Mesenchymal stem cell (in vitro differentiated cells and primary cell): Measurements from ENCODE around the gene HTT.

Experiments used
- DNase-seq: peaks from one replicate; pipeline ENCODE4 v3.0.0-alpha.2; 2013
- H2AFZ ChIP-seq: one replicate; pipeline ENCODE4 v1.6.1; 2013; ENCODE audit warnings: low read depth, mild to moderate bottlenecking, control low read depth, inconsistent platforms, low read length, moderate library complexity
- H2AK5ac ChIP-seq: 2 replicates; pipeline ENCODE4 v1.6.1; 2013; ENCODE audit warnings: low read length, moderate library complexity, mild to moderate bottlenecking, inconsistent platforms; ENCODE audit not compliant: severe bottlenecking
- H2BK120ac ChIP-seq: one replicate; pipeline ENCODE4 v1.6.1; 2013; ENCODE audit warnings: low read depth, mild to moderate bottlenecking, inconsistent platforms, low read length, moderate library complexity
- H2BK12ac ChIP-seq, 2 experiments: one replicate each; pipeline ENCODE4 v1.6.1; 2013; ENCODE audit warnings: inconsistent platforms in 2 of 2, low read length in 2 of 2, mild to moderate bottlenecking in 2 of 2, moderate library complexity in 2 of 2, control low read depth in 1 of 2
- H2BK15ac ChIP-seq: one replicate; pipeline ENCODE4 v1.6.1; 2013; ENCODE audit warnings: mild to moderate bottlenecking, low read depth, inconsistent platforms; ENCODE audit not compliant: poor library complexity, severe bottlenecking
- H2BK5ac ChIP-seq: 2 replicates; pipeline ENCODE4 v1.6.1; 2013; ENCODE audit warnings: low read depth, mild to moderate bottlenecking, low read length, control low read depth, inconsistent platforms; ENCODE audit not compliant: poor library complexity, severe bottlenecking
- H3K14ac ChIP-seq, 2 experiments: one replicate each; pipeline ENCODE4 v1.6.1; 2013; ENCODE audit warnings: inconsistent platforms in 2 of 2, low read length in 2 of 2, control low read depth in 1 of 2, mild to moderate bottlenecking in 1 of 2, moderate library complexity in 1 of 2
- H3K18ac ChIP-seq, 2 experiments: one replicate each; pipeline ENCODE4 v1.6.1; 2013; ENCODE audit warnings: inconsistent platforms in 2 of 2, low read length in 2 of 2, control low read depth in 1 of 2, low read depth in 1 of 2, mild to moderate bottlenecking in 1 of 2
- H3K23ac ChIP-seq, 2 experiments: one replicate each; pipeline ENCODE4 v1.6.1; 2013; ENCODE audit warnings: inconsistent platforms in 2 of 2, low read length in 2 of 2, mild to moderate bottlenecking in 2 of 2, moderate library complexity in 2 of 2, control low read depth in 1 of 2
- H3K27ac ChIP-seq: 2 replicates; pipeline ENCODE4 v1.5.1; 2013; ENCODE audit warnings: mild to moderate bottlenecking, moderate library complexity, low read length, control low read depth, inconsistent platforms; ENCODE audit not compliant: poor library complexity, severe bottlenecking
- H3K27me3 ChIP-seq, 2 experiments: 2 replicates each; pipeline versions ENCODE4 v1.6.1 to v1.7.0; 2013; ENCODE audit warnings: low read length in 2 of 2, mild to moderate bottlenecking in 2 of 2, moderate library complexity in 2 of 2, control low read depth in 1 of 2, inconsistent platforms in 1 of 2; ENCODE audit not compliant: control insufficient read depth in 1 of 2, insufficient read depth in 1 of 2
- H3K36me3 ChIP-seq, 2 experiments: 2 replicates each; pipeline versions ENCODE4 v1.6.1 to v1.7.0; 2013; ENCODE audit warnings: low read length in 2 of 2, control low read depth in 1 of 2, inconsistent platforms in 1 of 2, low read depth in 1 of 2, mild to moderate bottlenecking in 1 of 2; ENCODE audit not compliant: insufficient read depth in 2 of 2, control insufficient read depth in 1 of 2
- H3K4ac ChIP-seq, 2 experiments: one replicate each; pipeline ENCODE4 v1.6.1; 2013; ENCODE audit warnings: inconsistent platforms in 2 of 2, low read length in 2 of 2, mild to moderate bottlenecking in 2 of 2, moderate library complexity in 2 of 2, control low read depth in 1 of 2, low read depth in 1 of 2
- H3K4me1 ChIP-seq: 2 replicates; pipeline ENCODE4 v1.6.1; 2013; ENCODE audit warnings: low read depth, low read length, control low read depth; ENCODE audit not compliant: control insufficient read depth, insufficient read depth
- H3K4me2 ChIP-seq: 2 replicates; pipeline ENCODE4 v1.6.1; 2013; ENCODE audit warnings: low read length, mild to moderate bottlenecking, inconsistent platforms; ENCODE audit not compliant: poor library complexity, severe bottlenecking
- H3K4me3 ChIP-seq, 2 experiments: 2 replicates each; pipeline versions ENCODE4 v1.5.1 to v1.7.0; 2013; ENCODE audit warnings: low read length in 2 of 2, mild to moderate bottlenecking in 2 of 2, control low read depth in 1 of 2, low read depth in 1 of 2; ENCODE audit not compliant: insufficient read depth in 1 of 2
- H3K79me1 ChIP-seq: replicated peaks from 2 replicates; pipeline ENCODE4 v1.6.1; 2013; ENCODE audit warnings: mild to moderate bottlenecking, control low read depth, low read length, inconsistent platforms; ENCODE audit not compliant: poor library complexity, severe bottlenecking
- H3K9ac ChIP-seq: 2 replicates; pipeline ENCODE4 v1.7.0; 2013; ENCODE audit warnings: mild to moderate bottlenecking, low read length, moderate library complexity
- H3K9me3 ChIP-seq: 2 replicates; pipeline ENCODE4 v1.7.0; 2013; ENCODE audit warnings: mild to moderate bottlenecking, low read length; ENCODE audit not compliant: control insufficient read depth
- H4K8ac ChIP-seq: one replicate; pipeline ENCODE4 v1.6.1; 2013; ENCODE audit warnings: inconsistent platforms, mild to moderate bottlenecking, low read length, moderate library complexity
- H4K91ac ChIP-seq: one replicate; pipeline ENCODE4 v1.6.1; 2013; ENCODE audit warnings: mild to moderate bottlenecking, low read length, inconsistent platforms
- WGBS: methylation state at CpG from one replicate; pipeline ENCODE4 v1.1.7; 2013; ENCODE audit warnings: mixed read lengths; 5-methylcytosine and 5-hydroxymethylcytosine counted together

Gene HTT

DNA sequence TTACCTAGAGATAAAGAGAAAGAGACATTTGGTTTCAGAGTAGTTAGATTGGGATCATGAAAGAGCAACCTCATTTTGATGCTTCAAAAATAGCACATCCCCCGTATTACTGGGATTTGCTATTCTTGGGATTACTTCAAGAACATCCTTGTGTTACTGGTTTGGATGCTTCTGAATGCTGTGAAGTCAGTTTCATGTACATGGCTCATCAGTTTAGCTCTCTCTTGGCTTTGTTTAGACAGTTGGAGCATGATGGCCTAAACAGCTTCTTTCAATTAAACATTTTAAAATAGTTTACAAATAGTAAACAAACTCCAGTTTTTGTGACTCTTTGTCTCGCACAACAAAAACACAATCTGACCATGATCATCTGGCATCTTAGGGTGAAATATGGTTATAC is 23.9 kb downstream of the HTT start:
- no peak overlapping the region for H3K14ac ChIP-seq
- DNase-seq, result no peak
- H3K9me3 ChIP-seq, result no peaks in the 10 kb centered on the region
- no peak overlapping the region for H3K27ac ChIP-seq
- no peak overlapping the region for H2BK12ac ChIP-seq
- no peak overlapping the region for H3K18ac ChIP-seq
- H3K27me3 ChIP-seq, result no peaks in the 10 kb centered on the region
- H3K36me3 ChIP-seq, result peaks cover 37 to 57% of the 10 kb centered on the region in 2 experiments
- H3K9ac ChIP-seq, result peak overlapping the region; percentile 24
- no peak overlapping the region for H3K4ac ChIP-seq
- peaks cover 37% of the 10 kb centered on the region for H3K79me1 ChIP-seq
- no peak overlapping the region for H2BK5ac ChIP-seq
- 89% methylated on average over 1 of the region's 2 CpGs for WGBS
- no peak overlapping the region for H2BK15ac ChIP-seq
- no peak overlapping the region for H4K91ac ChIP-seq
- H2AK5ac ChIP-seq, result no peak overlapping the region
- H2BK120ac ChIP-seq, result no peak overlapping the region
- H3K23ac ChIP-seq, result no peak overlapping the region
- no peak overlapping the region for H3K4me3 ChIP-seq
- H2AFZ ChIP-seq, result no peak overlapping the region
- H4K8ac ChIP-seq, result no peak overlapping the region
- H3K4me2 ChIP-seq, result no peak overlapping the region
- H3K4me1 ChIP-seq, result no peaks in the 10 kb centered on the region

DNA sequence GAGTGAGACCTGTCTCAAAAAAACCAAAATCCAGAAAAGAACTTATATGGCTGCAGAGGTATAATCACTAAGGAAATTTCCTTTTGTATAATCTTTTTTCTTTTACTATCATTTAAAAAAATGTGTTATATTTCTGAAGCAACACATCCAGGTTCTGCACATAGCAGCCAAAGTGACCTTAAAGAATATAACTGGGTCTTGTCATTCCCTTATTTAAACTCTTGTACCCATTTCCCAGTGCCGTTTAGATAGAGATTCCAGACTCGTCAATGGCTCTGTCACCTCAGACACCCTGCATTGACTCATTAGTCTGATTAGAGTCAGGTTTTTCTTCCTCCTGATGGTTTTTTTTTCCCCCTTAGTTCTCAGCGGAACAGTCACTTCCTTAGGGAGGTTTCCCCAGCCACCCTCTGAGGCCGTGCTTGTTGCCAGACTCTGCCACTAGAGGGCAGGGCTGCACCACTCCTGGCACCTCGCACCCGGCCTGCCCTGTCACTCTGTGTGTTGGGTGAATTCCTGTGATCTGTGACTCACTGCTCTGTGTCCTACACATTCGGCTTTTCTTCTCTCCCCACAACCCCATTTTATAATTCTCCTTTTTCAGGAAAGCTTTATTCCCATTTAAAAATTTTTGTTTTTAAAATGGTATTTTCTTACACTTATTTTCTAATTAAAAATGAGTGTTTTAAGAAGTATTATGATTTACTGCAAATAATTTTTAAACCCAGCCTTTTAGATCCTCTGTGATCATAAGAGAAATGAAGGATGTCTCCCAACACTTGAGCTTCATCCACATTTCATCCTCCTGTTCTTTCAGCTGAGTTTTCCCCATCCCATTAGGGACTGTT is 32.1 kb downstream of the HTT start:
- H3K18ac ChIP-seq, result peak overlapping the region; percentile 59 to 67
- no peak overlapping the region for H4K8ac ChIP-seq
- WGBS, result 0% methylated on average over 6 of the region's 7 CpGs

DNA sequence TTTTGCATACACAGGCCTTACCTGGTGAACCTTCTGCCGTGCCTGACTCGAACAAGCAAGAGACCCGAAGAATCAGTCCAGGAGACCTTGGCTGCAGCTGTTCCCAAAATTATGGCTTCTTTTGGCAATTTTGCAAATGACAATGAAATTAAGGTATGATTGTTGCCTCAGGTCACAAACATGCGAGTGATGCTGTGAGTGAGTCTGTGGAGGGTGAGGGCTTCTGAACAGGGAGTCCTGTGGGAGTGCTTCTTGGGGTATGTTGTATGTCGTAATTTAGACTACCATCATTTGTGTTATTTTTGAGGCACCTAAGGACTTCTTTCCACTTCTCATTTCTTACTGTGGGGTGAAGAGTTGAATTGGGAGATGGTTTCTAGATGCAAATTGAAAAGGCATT is 32.8 kb downstream of the HTT start:
- peak overlapping the region; percentile 94 for H3K9ac ChIP-seq
- peak overlapping the region in 1 of 2 experiments; percentile 93 for H3K4ac ChIP-seq
- peaks cover 4% of the 10 kb centered on the region for H3K4me1 ChIP-seq
- no peak overlapping the region for H2BK5ac ChIP-seq
- peak; percentile 49 for DNase-seq
- H2AFZ ChIP-seq, result no peak overlapping the region
- peak overlapping the region; percentile 69 for H4K8ac ChIP-seq
- no peak overlapping the region for H4K91ac ChIP-seq
- H3K36me3 ChIP-seq, result peaks cover 28 to 45% of the 10 kb centered on the region in 2 experiments
- H2BK120ac ChIP-seq, result peak overlapping the region; percentile 80
- 81% methylated on average over 4 of the region's 5 CpGs for WGBS
- H3K27me3 ChIP-seq, result no peaks in the 10 kb centered on the region
- H3K23ac ChIP-seq, result no peak overlapping the region
- peak overlapping the region in 1 of 2 experiments; percentile 75 for H2BK12ac ChIP-seq
- H3K79me1 ChIP-seq, result peaks cover 30% of the 10 kb centered on the region
- H3K18ac ChIP-seq, result peak overlapping the region; percentile 59 to 67
- H3K9me3 ChIP-seq, result no peaks in the 10 kb centered on the region
- H3K14ac ChIP-seq, result peak overlapping the region in 1 of 2 experiments; percentile 36
- no peak overlapping the region for H2BK15ac ChIP-seq
- H3K4me3 ChIP-seq, result peak overlapping the region in 1 of 2 experiments; percentile 50
- no peak overlapping the region for H3K27ac ChIP-seq
- H3K4me2 ChIP-seq, result no peak overlapping the region
- no peak overlapping the region for H2AK5ac ChIP-seq

More for the DNA sequence above, 32.1 kb downstream of the HTT start:
- Histone ChIP-seq H3K4ac (peak overlapping the region in 1 of 2 experiments; percentile 93), H3K27ac (no peak overlapping the region), H2AK5ac (no peak overlapping the region), H3K14ac (peak overlapping the region in 1 of 2 experiments; percentile 36), H4K91ac (no peak overlapping the region), H2BK15ac (no peak overlapping the region), H3K4me3 (peak overlapping the region in 1 of 2 experiments; percentile 50), H2BK5ac (no peak overlapping the region), H3K9ac (peak overlapping the region; percentile 94), H3K27me3 (no peaks in the 10 kb centered on the region), H2BK120ac (peak overlapping the region; percentile 80), H3K79me1 (peaks cover 33% of the 10 kb centered on the region), H3K36me3 (peaks cover 32 to 45% of the 10 kb centered on the region in 2 experiments), H3K4me1 (peaks cover 2% of the 10 kb centered on the region), H3K9me3 (no peaks in the 10 kb centered on the region), H2BK12ac (peak overlapping the region in 1 of 2 experiments; percentile 75), H3K23ac (no peak overlapping the region), H2AFZ (no peak overlapping the region), H3K4me2 (no peak overlapping the region)
- peak; percentile 92 for DNase-seq

DNA sequence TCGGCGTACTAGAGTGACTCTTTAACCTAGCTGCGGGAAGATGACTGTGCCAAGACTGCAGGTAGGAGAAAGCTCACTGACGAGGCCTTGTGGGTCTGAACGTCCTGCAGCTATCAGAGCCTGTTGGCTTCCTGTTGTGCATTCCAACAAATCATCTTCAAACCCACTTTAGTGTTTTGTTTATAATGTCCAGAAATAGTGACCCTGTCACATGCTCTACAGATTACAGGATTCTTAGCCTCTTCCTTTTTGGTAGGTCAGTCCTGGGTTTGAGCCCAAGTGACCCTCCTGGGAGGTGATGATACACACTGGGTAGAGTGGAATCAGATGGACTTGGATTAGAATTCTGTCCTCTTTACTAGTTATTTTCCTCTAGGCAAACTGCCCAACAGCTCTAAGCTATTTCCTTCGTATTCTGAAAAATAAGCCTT is 33.2 kb downstream of the HTT start:
- H3K27ac ChIP-seq, result peak overlapping the region; percentile 21
- 45% methylated on average over 6 of the region's 6 CpGs for WGBS
- H3K9me3 ChIP-seq, result no peaks in the 10 kb centered on the region
- H3K18ac ChIP-seq, result no peak overlapping the region
- no peak overlapping the region for H3K14ac ChIP-seq
- no peak overlapping the region for H4K8ac ChIP-seq
- H3K4me3 ChIP-seq, result peak overlapping the region in 1 of 2 experiments; percentile 50
- no peak overlapping the region for H2AK5ac ChIP-seq
- H3K4me1 ChIP-seq, result peaks cover 4% of the 10 kb centered on the region
- no peak overlapping the region for H3K23ac ChIP-seq
- H2BK120ac ChIP-seq, result no peak overlapping the region
- H3K79me1 ChIP-seq, result peaks cover 27% of the 10 kb centered on the region
- no peak overlapping the region for H3K4ac ChIP-seq
- H3K4me2 ChIP-seq, result no peak overlapping the region
- no peak overlapping the region for H2AFZ ChIP-seq
- no peak overlapping the region for H4K91ac ChIP-seq
- H3K36me3 ChIP-seq, result peaks cover 25 to 45% of the 10 kb centered on the region in 2 experiments
- DNase-seq, result peak; percentile 62
- H2BK15ac ChIP-seq, result no peak overlapping the region
- peak overlapping the region; percentile 94 for H3K9ac ChIP-seq
- no peaks in the 10 kb centered on the region for H3K27me3 ChIP-seq
- H2BK5ac ChIP-seq, result no peak overlapping the region
- H2BK12ac ChIP-seq, result no peak overlapping the region
